ENCODE results near the gene KIFC3.

DNA sequence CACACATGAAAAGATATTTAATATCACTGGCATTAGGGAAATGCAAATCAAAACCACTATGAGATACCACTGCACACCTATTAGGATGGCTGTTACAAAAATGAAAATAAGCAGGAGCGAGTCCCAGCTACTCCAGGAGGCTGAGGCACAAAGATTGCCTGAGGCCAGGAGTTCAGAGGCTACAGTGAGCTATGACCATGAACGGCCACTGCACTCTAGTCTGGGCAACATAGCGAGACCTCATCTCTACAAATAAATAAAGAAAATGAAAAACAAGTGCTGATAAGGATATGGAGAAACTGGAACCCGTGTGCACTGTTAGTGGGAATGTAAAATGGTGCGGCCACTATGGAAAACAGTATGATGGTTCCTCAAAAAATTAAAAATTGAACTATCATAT, 23.6 kb downstream of the KIFC3 start:
- TF ChIP-seq, protein P1, sequence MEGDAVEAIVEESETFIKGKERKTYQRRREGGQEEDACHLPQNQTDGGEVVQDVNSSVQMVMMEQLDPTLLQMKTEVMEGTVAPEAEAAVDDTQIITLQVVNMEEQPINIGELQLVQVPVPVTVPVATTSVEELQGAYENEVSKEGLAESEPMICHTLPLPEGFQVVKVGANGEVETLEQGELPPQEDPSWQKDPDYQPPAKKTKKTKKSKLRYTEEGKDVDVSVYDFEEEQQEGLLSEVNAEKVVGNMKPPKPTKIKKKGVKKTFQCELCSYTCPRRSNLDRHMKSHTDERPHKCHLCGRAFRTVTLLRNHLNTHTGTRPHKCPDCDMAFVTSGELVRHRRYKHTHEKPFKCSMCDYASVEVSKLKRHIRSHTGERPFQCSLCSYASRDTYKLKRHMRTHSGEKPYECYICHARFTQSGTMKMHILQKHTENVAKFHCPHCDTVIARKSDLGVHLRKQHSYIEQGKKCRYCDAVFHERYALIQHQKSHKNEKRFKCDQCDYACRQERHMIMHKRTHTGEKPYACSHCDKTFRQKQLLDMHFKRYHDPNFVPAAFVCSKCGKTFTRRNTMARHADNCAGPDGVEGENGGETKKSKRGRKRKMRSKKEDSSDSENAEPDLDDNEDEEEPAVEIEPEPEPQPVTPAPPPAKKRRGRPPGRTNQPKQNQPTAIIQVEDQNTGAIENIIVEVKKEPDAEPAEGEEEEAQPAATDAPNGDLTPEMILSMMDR (IDR thresholded peaks at IDR 0.05; ENCODE audit: insufficient read depth, low read depth, low read length) = no peak
- no peak for TF ChIP-seq EZH2 (IDR thresholded peaks at IDR 0.05; ENCODE audit: insufficient read depth, low read length)
